Activated CD8-positive, alpha-beta memory T cell treated with anti-CD3 and anti-CD28 coated beads for 48 hours (primary cell): ENCODE results near the gene CALHM2.
"Not testable (repeated sequence)": the region's sequence is repeated elsewhere in the genome, so short reads cannot be mapped to it uniquely, and the experiment has no call there.

Source experiments
- DNase-seq, 3 experiments: peaks; one replicate each; pipeline ENCODE4 v3.0.0-alpha.2; 2020; ENCODE audit warnings: low read depth in 2 of 3, low spot score in 2 of 3

CALHM2 gene

DNA sequence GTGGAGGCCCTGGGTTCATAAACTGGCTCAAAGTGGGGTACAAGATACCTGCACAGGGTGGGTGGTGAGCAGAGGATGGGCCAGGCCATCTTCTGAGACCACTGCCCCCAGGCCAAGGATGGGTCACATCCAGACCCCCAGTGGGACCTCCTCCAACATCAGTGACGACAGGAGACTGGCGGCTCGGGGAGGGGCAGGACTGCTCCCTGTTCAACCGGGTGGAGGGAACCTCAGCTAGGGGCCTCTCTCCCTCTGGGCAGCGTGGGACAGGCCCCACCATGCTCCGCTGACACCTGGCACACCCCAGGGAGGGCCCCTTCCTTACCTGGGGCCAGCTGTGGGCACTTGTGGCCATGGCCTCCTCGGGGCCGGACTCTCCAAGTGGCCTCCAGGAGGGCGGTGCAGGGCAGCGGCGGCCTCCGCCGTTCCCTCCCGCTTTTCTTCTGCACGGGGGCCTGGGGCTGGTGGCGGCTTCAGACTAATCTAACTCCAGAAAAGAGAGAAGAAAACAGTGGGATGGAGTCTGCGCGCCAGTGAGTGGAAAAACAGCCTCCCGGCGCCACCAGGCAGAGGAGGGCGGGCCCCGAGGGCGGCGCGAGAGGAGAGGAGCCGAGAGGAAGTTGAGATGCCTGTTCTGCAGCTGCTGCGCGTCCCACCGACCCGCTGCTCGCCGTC lies at the start of gene CALHM2:
TSS of gene CALHM2 (minus strand) at position 540 of the 675 bp plus-strand sequence. CDS start 2,429 bp downstream, outside the sequence.
- DNase-seq: peak; percentile 33 to 43 (median 33)

- no peak for DNase-seq
Measured at GRCh38 chr10:103501186-103501585, 49.0 kb upstream of the CALHM2 start.

GRCh38 chr10:103500481-103500880 lies 48.3 kb upstream of the CALHM2 start:
- no peak for DNase-seq

- DNase-seq: no peak
Measured at GRCh38 chr10:103499881-103500280, 47.7 kb upstream of the CALHM2 start.

DNA sequence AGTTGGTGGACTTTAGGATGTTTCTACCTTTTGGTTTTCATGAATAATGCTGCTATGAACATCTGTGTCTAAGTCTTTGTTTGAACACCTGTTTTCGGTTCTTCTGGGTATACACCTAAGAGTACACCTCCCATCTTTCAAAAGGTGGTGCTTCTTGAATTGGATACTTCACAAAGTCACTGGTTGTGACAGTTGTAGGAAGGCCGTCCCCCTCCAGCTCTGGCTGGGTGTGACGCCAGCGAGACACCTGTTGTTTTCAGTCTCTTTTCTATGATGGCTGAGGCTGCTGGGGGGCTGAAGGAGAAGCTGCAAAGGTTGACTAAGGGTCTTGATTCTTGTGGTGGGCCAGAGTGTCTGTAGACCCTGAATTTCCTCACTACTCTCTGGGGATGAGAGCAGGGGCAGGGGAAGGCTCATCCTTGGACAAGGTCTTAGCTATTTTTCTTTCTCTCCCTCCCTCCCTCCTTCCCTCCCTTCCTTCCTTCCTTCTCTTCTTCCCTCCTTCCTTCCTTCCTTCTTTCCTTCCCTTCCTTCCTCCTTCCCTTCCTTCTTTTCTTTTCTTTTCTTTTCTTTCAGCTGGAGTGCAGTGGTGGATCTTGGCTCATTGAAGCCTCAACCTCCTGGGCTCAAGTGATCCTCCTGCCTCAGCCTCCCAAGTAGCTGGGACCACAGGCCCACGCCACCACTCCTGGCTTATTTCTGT lies 46.9 kb upstream of the CALHM2 start:
- DNase-seq: no peak

DNA sequence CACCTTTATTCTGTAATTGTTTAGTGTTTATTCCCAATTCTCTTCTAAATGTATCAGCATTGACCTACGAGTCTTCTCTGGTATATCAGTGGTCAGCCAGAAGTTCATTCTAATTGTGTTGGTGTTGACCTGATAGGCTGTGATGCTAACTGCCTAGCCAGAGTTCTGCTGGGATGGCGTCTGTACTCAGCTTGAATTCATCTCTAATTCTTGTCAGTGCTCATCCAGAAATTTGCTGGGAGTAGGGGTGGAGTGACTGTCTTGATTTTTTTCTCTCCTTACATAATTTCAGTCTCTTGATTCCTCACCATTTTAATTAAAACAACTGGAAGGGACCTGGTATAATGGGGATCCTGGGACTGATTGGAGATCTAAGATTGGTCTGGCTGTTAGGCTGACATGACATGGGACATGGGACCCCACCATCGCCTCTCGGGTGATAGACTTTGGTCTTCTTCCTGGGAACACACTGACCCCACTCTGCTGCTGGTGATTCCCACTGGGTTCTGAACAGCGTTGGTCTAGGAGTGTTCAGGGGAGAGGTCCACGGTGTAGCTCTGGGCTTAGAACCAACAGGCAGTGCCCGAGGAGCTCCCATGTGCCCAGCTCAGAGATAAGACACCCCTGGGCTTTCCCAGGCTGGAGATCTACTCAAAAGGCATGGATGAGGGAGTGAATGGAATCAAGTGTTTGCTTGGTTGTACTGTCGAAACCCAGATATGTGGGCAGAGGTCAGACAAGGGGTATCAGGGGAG lies 45.2 kb upstream of the CALHM2 start:
- DNase-seq: no peak

- DNase-seq: no peak
Measured at GRCh38 chr10:103495321-103495720, 43.2 kb upstream of the CALHM2 start.

GRCh38 chr10:103493916-103494877 lies 42.0 kb upstream of the CALHM2 start:
- no peak for DNase-seq

DNA sequence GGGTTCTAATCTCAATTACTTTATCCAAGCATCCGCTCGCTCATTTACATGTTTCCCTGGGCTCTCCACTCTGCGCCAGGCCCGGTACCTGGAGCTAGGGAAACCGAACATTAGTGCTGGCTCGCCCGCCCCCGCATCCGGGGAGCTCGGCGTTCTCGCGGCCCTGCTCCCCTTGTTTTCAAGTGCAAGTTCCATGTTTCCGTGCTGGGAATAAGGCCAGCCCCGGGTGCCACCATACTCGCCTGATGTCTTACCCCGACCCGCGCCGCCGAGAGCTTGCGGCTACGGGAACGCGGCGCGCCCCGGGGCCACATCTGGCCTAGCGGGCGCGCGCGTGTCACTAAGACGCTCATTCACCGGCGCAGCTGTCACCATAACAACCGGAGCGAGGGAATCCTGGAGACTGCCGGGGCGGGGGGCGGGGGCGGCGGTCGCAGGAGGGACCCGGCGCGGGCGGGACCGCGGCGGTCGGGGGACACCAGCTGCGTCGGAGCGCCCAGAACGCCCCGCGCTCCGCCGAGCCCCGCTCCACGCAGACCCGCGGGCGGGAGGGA lies 41.3 kb upstream of the CALHM2 start, which contains the start of gene NEURL1:
TSS of gene NEURL1 (plus strand) at position 344 of the 554 bp plus-strand sequence. CDS start 683 bp downstream, outside the sequence.
- no peak for DNase-seq

DNA sequence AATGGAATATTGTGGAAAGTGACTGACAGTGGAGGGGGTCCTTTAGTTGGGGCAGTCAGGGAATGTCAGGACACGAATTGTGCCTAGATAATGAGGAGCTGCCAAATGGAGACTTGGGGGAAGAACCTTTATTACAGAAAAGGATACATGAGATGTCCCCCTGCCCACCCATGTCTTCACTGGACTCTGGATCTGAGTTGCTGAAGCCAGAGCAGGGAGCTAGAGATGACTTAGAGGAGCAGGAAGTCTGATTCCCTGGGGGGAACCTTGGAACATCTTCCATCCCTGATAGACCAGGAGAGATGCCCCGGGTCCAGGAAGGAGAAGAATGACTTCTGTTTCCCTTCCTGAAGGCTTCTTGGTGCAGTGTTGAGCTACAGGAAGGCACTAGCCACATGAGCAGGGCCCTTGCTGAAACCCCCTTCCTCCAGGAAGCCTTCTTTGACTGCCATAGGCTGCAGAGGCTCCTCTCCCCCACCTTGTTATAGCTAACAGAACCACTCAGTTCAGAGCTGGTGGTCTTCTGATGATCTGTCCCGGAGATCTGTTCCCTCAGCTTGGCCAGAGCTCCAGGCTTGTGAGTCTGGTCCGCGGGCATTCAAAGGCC lies 40.6 kb upstream of the CALHM2 start:
- no peak for DNase-seq

DNA sequence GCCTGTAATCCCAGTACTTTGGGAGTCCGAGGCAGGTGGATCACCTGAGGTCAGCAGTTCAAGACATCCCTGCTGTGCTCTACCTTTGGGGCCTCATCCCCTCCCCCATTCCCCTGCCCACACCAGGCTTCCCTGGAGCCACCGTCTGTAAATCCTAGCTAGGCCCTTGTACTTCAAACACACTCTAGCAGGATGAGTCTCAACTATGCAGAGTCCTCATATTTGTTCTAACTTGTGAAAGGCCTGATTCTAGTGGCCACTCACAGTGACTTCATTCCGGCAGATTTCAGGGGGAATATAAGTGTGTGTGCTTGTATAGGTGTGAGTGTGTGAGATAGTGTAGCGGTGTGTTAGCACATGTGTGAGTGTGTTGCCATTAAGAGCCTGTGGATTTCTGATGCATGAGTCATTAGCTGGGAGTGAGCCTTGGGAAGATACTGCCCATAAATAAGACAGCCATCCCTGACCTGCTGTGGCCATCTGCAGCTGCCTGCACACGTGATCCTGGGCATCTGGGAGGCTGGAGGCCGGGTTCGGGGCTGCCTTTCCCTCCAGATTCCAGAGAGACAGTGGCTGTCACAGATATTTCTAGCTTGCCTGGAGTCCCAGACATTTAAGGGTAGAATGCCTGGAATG lies 39.7 kb upstream of the CALHM2 start:
- DNase-seq: no peak

- no peak for DNase-seq
Measured at GRCh38 chr10:103490986-103491314, 38.8 kb upstream of the CALHM2 start.

DNA sequence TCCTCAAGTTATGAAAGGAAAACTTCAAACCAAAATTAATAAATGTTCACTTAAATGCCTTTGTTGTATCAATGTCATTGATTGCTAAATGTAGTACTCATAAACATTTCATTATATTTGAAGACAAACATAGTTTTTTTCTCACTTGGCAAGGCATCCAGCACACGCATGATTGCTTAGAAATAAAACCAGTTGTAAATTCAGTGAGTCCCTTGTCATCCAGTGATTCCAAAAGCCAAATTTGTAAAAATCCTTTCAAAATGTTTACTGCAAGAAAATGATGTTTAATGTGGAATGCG lies 35.2 kb upstream of the CALHM2 start:
- DNase-seq: no peak

DNA sequence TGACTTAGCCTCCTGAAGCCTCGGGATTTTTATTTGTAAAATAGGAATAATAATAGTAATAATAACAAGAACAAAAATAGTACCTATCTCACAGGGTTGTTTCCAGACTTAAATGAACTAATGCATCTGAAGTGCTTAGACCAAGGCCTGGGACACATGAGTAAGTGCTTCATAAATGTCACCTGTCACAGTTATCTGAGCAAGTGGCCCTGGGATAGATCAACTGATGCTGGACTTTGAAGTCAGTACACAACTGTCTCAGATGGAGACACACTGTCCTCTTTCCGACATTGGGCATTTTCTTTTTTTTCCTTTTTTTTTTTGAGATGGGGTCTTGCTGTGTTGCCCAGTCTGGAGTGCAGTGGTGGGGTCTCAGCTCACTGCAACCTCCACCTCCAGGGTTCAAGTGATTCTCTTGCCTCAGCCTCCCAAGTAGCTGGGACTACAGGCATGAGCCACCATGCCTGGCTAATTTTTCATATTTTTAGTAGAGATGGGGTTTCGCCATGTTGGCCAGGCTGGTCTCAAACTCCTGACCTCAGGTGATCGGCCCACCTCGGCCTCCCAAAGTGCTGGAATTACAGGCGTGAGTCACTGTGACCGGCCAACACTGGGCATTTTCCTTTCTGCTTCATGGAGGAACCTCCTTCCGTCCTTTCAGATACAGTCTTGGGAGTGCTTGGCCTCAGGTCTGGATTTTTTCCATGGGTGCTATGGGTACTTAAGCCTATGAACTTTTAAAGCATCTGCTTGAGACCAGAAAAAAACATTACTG lies 34.7 kb upstream of the CALHM2 start:
- DNase-seq: not testable (repeated sequence)

DNA sequence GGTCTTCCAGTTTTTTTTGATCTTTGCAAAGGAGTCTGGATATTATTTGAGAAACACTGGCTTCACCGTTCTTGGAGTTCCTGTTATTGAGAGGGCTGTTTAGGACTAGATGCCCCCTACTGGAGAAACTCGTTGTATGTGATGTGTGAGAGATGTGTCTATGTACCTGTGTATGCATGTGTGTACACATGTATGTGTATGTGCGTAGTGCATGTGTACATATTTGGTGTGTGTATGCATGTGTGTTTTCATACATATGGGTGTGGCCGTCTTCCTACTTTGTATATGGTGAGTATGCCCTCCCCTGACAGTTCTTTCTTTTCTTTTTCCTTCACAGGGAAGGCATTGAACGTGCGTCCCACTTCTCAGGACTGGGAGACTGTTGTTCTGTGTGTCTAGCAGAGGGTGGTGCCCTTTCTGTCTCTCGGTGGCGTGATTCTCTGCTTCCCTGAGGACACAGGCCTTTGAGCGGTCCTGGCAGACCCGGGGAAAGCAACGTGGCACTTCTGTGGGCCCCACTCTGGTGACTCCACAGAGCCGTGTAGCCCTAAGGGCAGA lies 29.9 kb upstream of the CALHM2 start:
- no peak for DNase-seq

GRCh38 chr10:103480521-103480920 lies 28.4 kb upstream of the CALHM2 start:
- DNase-seq: no peak

GRCh38 chr10:103479135-103479534 lies 27.0 kb upstream of the CALHM2 start, which contains the start of gene CALHM3:
TSS of gene CALHM3 (minus strand) at chr10:103479240. CDS start at chr10:103479032, 208 bp downstream.
- DNase-seq: no peak

- DNase-seq: no peak
Measured at GRCh38 chr10:103478671-103479070, 26.5 kb upstream of the CALHM2 start.
